Measurements from ENCODE around the gene DEFB114.
"Not testable (repeated sequence)": the region's sequence is repeated elsewhere in the genome, so short reads cannot be mapped to it uniquely, and the experiment has no call there.

Gene DEFB114, protein sequence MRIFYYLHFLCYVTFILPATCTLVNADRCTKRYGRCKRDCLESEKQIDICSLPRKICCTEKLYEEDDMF

DNA sequence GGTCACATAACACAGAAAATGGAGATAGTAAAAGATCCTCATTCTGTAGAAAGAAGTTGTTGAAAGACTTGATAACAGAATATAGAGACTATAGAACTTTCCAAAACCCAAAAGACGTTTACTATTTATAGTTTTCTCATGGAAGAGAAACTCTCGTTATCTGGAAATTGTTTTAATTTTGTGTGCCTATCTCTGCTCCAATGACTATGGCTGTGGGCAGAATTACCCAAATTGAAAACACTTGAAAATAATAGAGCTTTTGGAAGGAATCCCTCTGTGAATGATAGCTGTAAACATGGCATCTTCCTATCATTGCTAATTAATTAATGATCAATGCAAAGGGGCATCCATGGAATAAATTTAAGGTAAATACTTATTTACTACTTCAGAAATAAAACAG lies at the start of gene DEFB114:
Gene DEFB114 (minus strand): TSS at position 101 of the 400 bp plus-strand sequence. CDS start 59 bp downstream, at position 42.
- DNase-seq = no peak

DNA sequence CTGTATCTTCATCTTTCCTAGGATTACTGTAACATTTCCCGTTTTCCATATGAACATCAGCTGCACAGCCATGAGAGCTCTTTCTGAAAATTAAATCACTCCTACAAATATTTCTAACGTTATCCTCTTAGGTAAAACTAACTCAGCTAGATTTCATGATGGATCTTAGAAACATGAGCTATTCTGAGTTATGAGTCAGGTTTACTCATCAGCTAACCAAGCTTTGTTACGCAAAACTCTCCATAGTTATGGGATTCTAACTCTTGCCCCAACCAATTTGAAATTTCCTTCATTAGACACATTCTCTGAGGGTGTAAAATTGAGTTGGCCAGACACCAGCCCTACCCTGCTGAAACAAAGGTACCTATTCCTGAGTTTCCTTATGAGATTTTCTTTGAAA lies 43.9 kb upstream of the DEFB114 start:
- DNase-seq = no peak

DNA sequence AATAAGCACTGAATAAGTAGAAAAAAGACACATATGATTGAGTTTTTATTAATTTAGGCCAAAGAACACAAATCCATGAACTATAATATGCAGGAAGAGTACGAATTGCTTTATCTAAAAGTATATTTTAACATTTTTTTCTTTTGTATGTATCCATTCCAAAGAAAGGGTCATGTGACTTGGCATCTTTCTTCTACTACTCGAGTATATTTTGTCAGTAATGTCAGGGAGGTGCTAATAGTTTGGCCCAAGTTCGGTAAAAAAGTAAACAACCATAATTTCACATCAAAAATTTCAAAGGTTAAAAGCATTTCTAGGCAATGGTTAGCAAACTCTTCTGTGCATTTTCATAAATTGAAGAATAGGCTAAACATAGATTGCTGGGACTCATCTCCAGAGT lies 39.2 kb upstream of the DEFB114 start:
- DNase-seq = no peak

DNA sequence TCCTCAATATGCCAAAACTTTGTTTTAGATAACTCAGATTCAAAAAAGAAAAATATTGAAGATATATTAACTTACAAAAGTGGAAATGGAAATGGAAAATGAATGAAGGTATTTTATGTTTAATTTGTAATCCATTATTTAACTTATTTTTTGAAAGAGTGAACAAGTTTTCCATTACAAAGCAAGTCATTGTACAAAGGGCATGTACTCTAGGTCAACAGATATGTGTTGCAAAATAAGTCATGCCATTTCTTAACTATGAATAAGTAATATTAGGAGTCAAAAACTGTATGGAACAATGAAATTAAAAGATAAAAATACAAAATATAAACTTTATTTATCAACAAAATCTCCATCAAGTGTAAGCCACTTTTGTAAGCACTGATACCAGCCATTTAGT lies 31.3 kb upstream of the DEFB114 start:
- DNase-seq = no peak

DNA sequence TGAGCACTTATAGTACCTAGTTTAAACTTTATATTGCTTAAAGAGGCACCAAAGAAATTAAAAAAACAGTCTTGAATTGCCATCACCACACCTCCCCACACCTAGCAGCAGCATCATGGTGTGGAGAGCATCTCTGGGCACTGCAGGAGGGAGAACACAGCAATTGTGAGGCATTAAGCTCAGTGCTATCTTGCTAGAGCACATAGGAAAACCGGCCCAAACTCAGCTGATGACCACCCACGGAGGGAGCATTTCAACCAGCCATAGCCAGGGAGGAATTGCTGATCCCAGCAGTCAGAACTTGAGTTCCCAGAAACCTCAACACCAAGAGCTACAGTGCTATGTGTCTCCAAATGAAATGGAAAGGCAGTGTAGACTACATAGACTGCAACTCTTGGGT lies 24.9 kb upstream of the DEFB114 start:
- DNase-seq = no peak

DNA sequence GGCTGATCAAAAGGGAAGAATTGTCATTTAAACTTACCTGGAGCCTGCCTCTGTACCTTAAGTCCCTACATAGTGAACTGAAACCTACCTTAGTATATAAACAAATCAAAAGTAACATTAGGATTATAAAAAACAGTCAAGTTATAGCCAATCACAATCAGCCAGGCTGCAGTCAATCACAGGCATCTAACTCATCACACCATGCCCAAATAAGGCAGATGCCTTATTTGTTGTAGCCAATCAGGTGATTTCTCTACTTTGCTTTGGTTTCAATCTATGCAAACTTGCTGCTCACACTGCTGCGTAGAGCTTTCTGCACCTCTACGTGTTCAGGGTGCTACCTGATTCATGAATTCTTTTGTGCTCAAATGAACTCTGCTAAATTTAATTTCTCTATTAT lies 23.8 kb upstream of the DEFB114 start:
- no peak for DNase-seq

DNA sequence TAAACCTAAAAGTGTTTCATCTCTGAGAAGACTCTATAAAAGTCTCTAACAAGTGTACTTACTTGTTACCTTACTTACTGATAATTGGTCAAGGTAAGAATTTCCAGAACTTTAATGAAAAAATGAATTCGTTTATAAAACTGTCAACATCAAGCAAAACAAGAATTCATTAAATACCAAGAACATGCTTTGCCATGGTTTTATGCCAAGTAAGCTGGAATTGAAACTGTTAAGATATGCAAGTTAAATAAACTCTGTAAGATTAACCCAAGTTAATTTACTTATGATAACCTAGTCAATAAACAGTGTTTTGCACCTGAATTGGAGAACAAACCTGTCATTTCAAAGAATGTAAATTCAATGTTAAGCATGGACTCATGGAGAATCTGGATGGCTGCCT lies 22.6 kb upstream of the DEFB114 start:
- no peak for DNase-seq

DNA sequence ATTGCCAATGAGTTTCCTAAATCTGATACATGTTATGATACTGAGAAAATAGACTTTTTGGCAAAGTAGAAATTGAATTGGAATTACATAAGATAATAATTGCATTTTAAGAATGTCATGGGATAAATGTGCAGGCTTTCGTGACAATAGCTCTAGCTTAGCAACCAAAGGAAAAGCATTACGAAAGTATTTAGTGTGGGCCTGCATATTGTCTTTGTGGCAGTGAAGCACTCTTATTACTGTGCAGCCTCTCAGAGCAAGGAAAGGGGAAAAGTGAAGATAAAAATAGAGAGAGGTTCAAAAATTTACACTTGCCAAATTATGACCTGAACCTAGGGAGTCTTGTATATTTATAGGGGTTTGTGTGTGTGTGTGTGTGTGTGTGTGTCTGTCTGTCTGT lies 18.1 kb upstream of the DEFB114 start:
- no peak for DNase-seq

DNA sequence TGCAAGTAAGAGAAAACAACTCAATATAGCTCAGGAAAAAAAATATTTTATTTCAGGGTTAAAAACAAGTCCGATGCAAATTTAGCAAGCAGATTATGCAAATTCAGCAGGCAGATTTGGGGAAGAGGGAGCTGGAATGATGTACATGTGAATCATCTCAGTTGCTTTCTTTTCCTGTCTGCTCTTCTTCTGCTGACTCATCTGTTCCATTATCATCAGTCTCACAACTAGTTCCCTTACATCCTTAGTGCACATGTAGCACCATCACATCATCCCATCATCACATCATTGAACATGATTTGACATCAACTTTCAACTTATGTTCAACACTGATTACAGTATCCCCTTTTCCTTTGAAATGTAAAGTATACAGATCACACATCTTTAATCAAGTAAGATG lies 16.9 kb upstream of the DEFB114 start:
- no peak for DNase-seq

DNA sequence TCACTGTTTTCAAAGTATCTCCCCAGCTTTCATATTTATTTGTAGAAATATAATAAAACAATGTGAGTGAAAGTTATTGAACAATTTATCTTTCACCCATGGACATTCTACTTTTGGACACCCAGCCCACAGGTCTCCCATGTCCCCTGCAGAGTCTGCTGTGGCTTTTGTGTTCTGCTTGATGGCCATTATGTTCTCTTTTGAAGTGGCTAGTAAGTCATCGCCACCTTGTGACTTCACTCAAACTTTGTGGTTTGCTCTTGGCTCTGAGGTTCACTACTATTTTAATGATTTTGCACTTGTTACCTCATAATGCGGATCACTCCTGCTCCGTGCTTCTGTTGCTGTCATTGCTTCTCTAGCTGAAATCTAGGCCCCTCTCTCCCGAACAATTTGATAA lies 15.6 kb upstream of the DEFB114 start:
- no peak for DNase-seq

DNA sequence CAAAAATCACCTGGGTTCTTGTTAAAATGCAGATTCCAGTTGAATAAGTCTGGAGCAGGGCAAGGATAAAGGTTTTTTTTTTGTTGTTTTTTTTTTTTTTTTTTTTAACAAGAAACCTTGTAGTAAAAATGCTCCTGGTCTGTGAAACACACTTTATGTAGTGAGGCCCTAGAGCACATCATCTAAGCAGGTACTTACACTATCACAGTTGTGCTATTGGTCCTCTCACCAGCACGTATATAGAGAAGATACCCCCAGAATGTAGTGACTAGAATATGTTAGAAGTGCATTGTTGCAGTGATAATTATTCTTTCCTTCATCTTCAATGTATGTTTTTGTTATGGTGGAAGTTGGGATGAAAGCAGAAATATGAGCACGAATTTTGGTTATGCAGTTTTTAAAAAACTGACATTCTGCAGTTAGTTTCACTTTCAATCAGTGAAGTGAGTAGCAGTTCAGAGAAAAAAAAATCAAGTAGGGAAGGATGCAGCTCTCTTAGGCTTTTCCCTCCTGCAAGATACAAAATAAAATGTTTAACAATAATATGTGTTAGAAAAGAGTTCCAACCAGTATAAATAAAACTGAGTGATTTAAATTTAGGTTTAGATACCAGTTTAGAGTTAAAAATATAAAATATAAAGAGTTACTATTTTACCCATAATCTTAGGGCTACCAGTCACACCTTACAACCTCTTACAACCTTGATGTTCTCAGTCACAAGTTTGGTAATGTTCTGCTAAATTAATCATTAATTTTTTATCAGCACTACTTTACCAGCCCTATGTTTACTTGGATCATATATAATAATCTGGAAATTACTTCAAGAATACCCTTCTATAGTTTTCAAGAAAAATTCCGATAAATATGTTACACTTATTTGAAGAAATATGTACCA lies 14.6 kb upstream of the DEFB114 start:
- no peak for DNase-seq

DNA sequence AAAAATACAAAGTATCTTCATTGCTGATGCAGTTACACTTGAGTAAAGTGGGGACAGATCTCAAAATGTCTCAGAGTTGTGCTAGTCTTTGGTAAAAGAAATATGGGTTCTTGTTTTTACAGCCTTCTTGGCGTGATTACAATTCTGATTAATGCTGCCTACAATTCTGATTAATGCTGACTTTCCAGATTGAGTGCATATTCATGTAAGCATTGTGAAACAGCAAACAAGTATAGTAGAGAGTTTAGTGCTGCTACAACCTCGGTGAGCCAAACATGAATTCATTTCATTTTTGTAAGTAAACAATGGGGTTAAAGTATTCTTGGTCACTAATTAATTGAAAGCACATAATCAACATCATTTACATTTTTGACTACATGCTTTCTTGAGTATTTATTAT lies 5.6 kb upstream of the DEFB114 start, which contains the start of gene DEFB113:
Gene DEFB113 (minus strand): TSS at position 21 of the 400 bp plus-strand sequence. CDS start 0 bp downstream, at position 21.
- DNase-seq = no peak

DNA sequence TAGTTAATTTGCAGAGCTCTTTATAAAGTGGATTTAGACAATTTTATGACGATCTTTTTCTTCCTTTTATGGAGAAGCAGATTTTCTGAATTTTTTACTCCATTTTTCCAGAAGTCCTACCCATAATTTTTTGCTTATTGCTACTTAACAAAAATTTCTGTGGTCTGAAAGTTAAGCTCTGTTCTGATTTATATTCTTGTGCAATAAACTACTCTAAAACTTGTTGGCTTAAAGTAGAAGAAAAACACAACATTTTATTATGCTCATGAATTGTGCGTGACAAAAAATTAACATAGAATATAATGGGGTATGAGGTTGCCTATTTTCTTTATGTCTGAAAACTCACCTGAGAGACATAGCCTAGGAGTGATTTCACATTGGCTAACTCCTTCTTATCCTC lies 2.9 kb upstream of the DEFB114 start:
- no peak for DNase-seq

DNA sequence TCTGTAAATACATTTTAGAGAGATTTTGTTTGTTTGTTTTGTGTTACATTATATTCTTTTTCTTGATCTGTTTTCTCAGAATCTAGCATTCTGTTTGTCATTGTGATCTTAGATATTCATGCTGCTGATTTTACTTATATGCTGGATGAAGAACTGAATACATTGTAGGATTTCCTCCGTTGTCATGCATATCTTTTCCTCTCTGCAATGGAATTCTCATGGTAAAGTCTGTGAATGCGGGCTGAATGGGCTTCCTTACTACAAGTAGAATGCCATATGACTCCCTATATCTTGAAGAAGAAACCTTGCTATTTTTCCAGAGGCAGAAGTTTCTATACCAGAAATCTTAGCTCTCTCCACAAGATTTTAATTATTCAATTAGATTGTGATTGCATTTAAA lies 2.4 kb upstream of the DEFB114 start:
- no peak for DNase-seq

DNA sequence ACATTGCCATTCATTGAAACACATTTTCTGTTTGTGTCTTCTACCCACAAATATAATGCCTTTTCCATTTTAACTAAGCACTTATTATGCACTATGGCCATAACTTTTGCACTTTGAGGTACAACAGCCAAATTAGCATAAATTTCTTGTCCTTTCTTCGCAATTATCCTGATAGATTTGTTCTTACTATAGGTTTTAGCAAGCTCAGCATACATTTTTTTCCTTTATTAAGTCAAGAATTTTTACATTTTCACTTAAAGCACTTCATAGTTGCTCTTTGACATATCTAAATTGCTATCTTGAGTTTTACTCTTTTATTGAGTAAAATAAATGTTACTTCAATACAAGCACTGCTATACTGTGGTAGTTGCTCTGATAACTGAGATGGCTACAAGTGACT lies 5.8 kb downstream of the DEFB114 start:
- DNase-seq = no peak

DNA sequence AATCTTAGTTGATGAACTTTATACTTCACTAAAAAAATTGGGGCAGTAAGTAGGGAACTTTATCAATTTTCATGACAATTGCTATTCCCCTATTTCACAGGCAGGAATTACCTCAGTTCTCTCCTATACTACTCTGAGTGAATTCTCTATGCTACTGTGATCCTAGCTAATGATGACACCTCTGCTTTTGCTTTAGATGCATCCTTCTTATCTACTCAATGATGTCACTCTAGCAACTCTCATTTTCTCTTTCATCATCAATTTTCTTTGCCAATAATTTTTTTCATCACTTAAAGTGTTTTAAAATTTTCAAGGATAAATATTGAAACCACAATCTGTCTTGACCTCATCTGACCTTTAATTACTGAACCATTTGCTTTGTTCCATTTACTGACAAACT lies 8.1 kb downstream of the DEFB114 start:
- DNase-seq = no peak

DNA sequence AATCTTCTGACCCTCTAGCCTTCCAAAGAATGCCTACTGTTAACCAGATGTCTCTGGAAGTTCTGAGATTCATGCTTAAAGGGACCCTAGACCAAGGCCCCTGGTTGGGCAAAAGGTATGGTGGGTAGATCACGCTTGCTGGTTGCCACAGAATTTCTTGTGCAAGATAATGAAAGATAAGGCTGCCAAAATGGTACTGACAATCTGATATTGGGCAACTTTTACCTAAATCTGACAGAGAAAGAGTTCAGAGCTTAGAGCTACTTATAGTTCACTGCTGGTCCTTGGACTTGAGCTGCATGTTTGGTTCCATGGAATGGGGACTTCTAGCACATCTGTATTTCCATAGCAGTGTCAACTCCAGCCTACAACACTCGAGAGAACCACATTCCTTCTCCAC lies 12.0 kb downstream of the DEFB114 start:
- no peak for DNase-seq

DNA sequence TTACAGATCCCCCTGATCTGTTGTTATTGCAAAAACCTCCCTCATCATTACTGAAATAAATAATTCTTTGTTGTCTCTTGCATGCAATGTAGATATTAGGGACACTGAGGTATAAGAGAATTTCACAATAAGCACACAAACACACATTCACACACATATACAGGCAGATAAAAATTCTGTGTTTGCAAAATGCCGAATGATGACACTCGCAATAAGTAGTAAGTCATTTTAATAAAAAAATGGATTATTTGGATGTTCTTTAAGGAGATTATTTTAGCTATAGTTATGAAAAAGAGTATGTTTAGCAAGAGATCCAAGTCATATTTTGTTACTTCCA lies 13.6 kb downstream of the DEFB114 start:
- no peak for DNase-seq

DNA sequence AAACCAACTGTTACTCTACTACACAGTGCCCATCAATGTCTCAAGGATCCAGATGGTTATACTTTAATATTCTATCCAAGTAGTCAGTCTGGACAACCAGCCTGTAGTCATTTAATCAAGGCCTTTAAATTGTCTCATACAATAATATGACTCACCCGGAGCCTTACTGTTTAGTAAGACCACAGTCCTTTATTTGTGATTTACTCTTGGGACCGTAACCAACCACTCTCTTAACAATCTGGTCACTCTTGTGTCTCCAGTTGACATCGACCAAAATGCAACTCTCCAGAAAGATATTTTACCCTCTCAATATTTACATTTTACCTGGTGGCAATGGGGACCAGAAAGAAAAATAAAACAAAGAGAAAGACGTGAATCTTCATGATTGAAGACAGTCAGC lies 14.9 kb downstream of the DEFB114 start:
- DNase-seq = no peak

DNA sequence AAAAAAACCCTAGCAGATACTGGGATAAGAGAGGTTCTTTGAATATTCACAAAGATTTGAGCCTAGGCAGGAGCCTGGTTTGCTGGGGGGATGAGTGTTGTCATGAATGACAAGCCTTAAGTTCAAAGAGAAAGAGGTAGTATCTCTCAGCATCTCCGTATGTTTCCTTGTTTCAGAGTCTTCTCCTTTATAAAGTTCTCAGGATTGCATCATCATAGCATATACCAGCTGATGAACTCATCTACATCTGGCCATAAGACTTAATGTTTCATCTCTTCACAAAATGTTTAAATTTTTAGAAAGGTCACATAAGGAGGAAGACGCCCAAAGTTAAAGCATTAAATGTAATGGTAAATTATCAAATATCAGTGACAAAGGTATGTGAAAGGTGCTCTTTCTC lies 17.1 kb downstream of the DEFB114 start:
- no peak for DNase-seq

DNA sequence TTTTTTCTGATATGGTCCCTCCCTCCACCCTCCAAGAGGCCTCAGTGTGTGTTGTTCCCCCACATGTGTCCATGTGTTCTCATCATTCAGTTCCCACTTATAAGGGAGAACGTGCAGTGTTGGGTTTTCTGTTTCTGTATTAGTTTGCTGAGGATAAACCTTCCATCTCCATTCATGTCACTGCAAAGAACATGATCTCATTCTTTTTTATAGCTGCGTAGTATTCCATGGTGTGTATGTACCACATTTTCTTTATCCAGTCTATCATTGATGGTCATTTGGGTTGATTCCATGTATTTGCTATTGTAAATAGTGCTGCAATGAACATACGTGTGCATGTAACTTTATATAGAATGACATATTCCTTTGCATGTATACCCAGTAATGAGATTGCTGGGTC lies 19.9 kb downstream of the DEFB114 start:
- DNase-seq = not testable (repeated sequence)

DNA sequence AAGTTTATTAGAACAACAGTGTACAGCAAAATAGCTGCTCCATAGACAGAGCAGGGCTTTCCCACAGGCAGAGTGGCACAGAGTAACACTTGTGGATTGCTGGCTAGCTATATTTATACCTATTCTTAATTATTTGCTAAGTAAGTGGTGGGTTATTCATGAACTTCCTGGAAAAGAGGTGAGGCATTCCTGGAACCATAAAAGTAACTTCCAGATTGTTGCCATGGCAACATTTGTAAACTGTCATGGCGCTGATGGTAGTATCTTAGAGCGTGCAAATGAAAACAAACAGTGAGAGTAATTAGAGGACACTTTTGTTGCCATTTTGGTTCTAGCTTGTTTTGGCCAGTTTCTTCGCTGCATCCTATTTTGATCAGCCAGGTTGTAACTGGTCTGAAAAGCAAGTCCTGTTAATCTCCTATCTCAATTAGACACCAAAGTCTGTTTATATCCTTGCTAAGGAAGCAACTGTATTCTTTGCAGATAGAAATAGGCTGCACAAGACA lies 23.9 kb downstream of the DEFB114 start:
- DNase-seq = no peak

DNA sequence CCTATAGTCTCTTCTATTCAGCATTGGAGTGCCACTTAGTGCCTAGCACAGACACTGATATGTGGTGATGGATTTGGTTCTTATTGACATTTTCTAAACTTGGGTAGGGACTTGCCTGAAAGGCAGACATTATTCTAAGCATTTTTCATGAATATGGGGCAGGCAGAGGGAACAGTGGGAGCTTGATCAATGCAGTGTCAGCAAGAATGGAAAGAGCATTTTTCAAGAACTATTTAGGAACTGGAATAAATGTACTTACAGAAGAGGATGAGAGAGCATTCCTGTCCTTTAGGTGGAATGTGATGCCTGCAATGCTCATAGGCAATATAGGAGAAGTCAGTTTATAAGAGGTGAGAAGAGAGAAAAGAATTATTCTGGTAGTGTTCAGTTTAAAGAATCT lies 26.2 kb downstream of the DEFB114 start:
- no peak for DNase-seq

DNA sequence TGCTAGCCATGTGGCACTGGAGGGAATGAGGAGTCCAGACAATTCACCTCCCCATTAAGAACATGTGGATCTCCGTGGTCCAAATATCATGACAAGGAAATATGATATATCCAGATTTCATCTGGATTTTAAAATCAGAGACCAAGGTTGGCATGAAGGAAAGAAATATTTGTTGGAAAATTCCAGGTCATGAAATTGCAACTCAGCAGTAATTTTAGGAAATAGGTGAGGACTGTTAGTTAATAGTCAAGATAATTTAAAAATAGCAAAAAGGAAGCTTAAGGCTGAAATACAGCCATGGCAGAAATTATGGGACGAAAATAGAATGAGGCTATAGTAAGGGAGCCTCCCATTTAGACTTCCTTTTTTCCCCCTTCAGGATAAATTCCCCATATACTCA lies 26.9 kb downstream of the DEFB114 start:
- DNase-seq = no peak

DNA sequence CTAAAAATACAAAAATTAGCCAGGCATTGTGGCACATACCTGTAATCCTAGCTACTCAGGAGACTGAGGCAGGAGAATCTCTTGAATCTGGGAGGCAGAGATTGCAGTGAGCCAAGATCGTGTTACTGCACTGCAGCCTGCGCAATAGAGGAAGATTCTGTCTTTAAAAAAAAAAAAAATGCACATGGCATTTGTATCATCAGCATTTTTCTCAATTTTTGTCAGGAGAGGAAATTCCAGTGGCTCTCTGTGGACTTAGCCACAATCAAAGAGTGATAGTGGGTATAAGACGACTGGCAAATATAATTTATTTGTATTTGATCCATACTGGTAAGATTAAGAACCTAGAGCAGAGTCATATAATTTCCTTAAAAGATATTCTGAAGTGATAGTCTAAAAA lies 28.6 kb downstream of the DEFB114 start:
- no peak for DNase-seq
